ENCODE results near the gene LHFPL3. TPM values are rescaled to one million over a fixed set of nuclear protein-coding genes. Genes with fewer than 3 reads are reported as not detected.

Gene LHFPL3
- total and polyA plus RNA-seq, 2 donors (not counting 1 experiment from before 2014, with no cell fraction given): not detected

- H3K27ac ChIP-seq (ENCODE audit: insufficient read depth, low read length): no peak overlapping the region
- H3K79me2 ChIP-seq (ENCODE audit: control insufficient read depth, insufficient read depth, low read length): no peaks in the 10 kb centered on the region
- DNase-seq (ENCODE audit: low read depth in 2 of 2): no peak
- H3K4me2 ChIP-seq (ENCODE audit: extremely low read depth, insufficient read depth, low read length): no peak overlapping the region
- H3K4me3 ChIP-seq (replicated peaks in 1 of 4; ENCODE audit: control extremely low read depth in 1 of 4, insufficient read depth in 1 of 4, low read depth in 3 of 4, low read length in 4 of 4): no peak overlapping the region
- H3K9ac ChIP-seq (ENCODE audit: insufficient read depth, low read length): no peak overlapping the region
- no peaks in the 10 kb centered on the region for H3K27me3 ChIP-seq (ENCODE audit: control insufficient read depth, insufficient read depth, low read length)
- no peaks in the 10 kb centered on the region for H3K9me3 ChIP-seq (ENCODE audit: control insufficient read depth, insufficient read depth, low read depth, low read length)
- no peaks in the 10 kb centered on the region for H4K20me1 ChIP-seq (ENCODE audit: control insufficient read depth, extremely low read depth, insufficient read depth, low read length)
- no peak overlapping the region for H2AFZ ChIP-seq (ENCODE audit: low read length)
- no peaks in the 10 kb centered on the region for H3K36me3 ChIP-seq (ENCODE audit: control insufficient read depth, insufficient read depth, low read length)
- TF ChIP-seq EZH2 (IDR thresholded peaks at IDR 0.05; ENCODE audit: low read length, missing control alignments) (no peak), CTCF (conservative IDR thresholded peaks at IDR 0.05 in 1 of 2, IDR thresholded peaks at IDR 0.05 in 1 of 2; ENCODE audit: low read depth in 1 of 2, low read length in 2 of 2) (no peak)
- no peaks in the 10 kb centered on the region for H3K4me1 ChIP-seq (ENCODE audit: control insufficient read depth, extremely low read depth, insufficient read depth, low read length)
These were observed 105.7 kb downstream of the LHFPL3 start for GRCh38 chr7:104434129-104434528.

GRCh38 chr7:104442481-104442880 lies 114.1 kb downstream of the LHFPL3 start:
- no peaks in the 10 kb centered on the region for H3K27me3 ChIP-seq (ENCODE audit: control insufficient read depth, insufficient read depth, low read length)
- no peak overlapping the region for H3K4me2 ChIP-seq (ENCODE audit: extremely low read depth, insufficient read depth, low read length)
- no peaks in the 10 kb centered on the region for H3K4me1 ChIP-seq (ENCODE audit: control insufficient read depth, extremely low read depth, insufficient read depth, low read length)
- no peak overlapping the region for H3K27ac ChIP-seq (ENCODE audit: insufficient read depth, low read length)
- H3K79me2 ChIP-seq (ENCODE audit: control insufficient read depth, insufficient read depth, low read length): no peaks in the 10 kb centered on the region
- H3K9ac ChIP-seq (ENCODE audit: insufficient read depth, low read length): no peak overlapping the region
- H3K9me3 ChIP-seq (ENCODE audit: control insufficient read depth, insufficient read depth, low read depth, low read length): no peaks in the 10 kb centered on the region
- TF ChIP-seq CTCF (conservative IDR thresholded peaks at IDR 0.05 in 1 of 2, IDR thresholded peaks at IDR 0.05 in 1 of 2; ENCODE audit: low read depth in 1 of 2, low read length in 2 of 2): no peak
- no peaks in the 10 kb centered on the region for H4K20me1 ChIP-seq (ENCODE audit: control insufficient read depth, extremely low read depth, insufficient read depth, low read length)
- no peak overlapping the region for H2AFZ ChIP-seq (ENCODE audit: low read length)
- H3K36me3 ChIP-seq (ENCODE audit: control insufficient read depth, insufficient read depth, low read length): no peaks in the 10 kb centered on the region
- no peak overlapping the region for H3K4me3 ChIP-seq (replicated peaks in 1 of 4; ENCODE audit: control extremely low read depth in 1 of 4, insufficient read depth in 1 of 4, low read depth in 3 of 4, low read length in 4 of 4)
- DNase-seq (ENCODE audit: low read depth in 2 of 2): no peak

GRCh38 chr7:104444017-104444416 lies 115.6 kb downstream of the LHFPL3 start:
- no peak overlapping the region for H3K4me3 ChIP-seq (replicated peaks in 1 of 4; ENCODE audit: control extremely low read depth in 1 of 4, insufficient read depth in 1 of 4, low read depth in 3 of 4, low read length in 4 of 4)
- H3K27me3 ChIP-seq (ENCODE audit: control insufficient read depth, insufficient read depth, low read length): no peaks in the 10 kb centered on the region

More at GRCh38 chr7:104444017-104444416, 115.6 kb downstream of the LHFPL3 start:
- no peaks in the 10 kb centered on the region for H4K20me1 ChIP-seq (ENCODE audit: control insufficient read depth, extremely low read depth, insufficient read depth, low read length)
- TF ChIP-seq CTCF (conservative IDR thresholded peaks at IDR 0.05 in 1 of 2, IDR thresholded peaks at IDR 0.05 in 1 of 2; ENCODE audit: low read depth in 1 of 2, low read length in 2 of 2): no peak
- TF ChIP-seq EZH2 (IDR thresholded peaks at IDR 0.05; ENCODE audit: low read length, missing control alignments): no peak
- H3K79me2 ChIP-seq (ENCODE audit: control insufficient read depth, insufficient read depth, low read length): no peaks in the 10 kb centered on the region
- H3K36me3 ChIP-seq (ENCODE audit: control insufficient read depth, insufficient read depth, low read length): no peaks in the 10 kb centered on the region
- H3K4me1 ChIP-seq (ENCODE audit: control insufficient read depth, extremely low read depth, insufficient read depth, low read length): no peaks in the 10 kb centered on the region
- DNase-seq (ENCODE audit: low read depth in 2 of 2): no peak
- no peak overlapping the region for H3K4me2 ChIP-seq (ENCODE audit: extremely low read depth, insufficient read depth, low read length)
- H3K27ac ChIP-seq (ENCODE audit: insufficient read depth, low read length): no peak overlapping the region
- H3K9ac ChIP-seq (ENCODE audit: insufficient read depth, low read length): no peak overlapping the region
- no peaks in the 10 kb centered on the region for H3K9me3 ChIP-seq (ENCODE audit: control insufficient read depth, insufficient read depth, low read depth, low read length)
- H2AFZ ChIP-seq (ENCODE audit: low read length): no peak overlapping the region

Data from fibroblast of lung (primary cell).